ENCODE measurements around the gene ACSM6.
"Not testable (repeated sequence)": the region's sequence is repeated elsewhere in the genome, so short reads cannot be mapped to it uniquely, and the experiment has no call there.

The ACSM6 gene

DNA sequence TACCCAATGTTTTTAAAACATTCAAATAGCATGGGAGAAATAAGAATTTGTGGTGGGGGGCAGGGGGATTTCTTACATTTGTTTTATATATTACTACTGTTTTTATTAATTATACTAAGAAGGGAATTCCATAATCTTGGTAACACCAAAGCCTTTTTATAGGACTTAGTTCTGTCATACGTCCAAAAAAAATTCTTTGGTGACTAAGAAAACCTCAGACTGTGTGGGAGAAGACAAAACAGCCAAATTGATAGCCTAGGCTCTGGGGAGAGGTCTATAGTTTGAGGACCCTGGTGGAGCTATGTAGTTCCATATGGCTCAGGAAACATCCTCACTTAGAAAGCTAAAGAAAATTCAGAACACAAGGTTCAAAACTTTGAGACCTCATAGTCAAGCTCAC lies 23.4 kb downstream of the ACSM6 start:
- no peak for DNase-seq

DNA sequence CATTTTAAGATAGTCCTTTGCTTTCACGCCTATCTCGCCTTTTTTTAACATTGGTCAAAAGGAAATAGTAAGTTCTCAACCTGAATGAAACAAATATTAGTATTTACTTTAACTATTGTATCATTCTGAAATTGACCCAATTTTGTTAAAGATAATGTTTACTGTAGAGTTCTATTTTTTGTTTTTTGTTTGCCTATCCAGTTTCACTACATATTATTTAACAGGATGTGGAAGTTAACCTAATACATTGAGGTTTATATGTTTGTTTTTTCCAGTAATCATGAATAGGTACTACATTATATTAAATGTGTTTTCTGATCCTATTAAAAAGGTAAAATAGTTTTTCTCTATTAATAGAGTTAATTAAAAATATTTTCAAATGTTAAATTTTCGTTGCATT lies 26.5 kb downstream of the ACSM6 start:
- no peak for DNase-seq

GRCh38 chr10:95221124-95221523 lies 27.1 kb downstream of the ACSM6 start:
- DNase-seq: no peak

GRCh38 chr10:95225136-95225535 lies 31.1 kb downstream of the ACSM6 start:
- DNase-seq: no peak

DNA sequence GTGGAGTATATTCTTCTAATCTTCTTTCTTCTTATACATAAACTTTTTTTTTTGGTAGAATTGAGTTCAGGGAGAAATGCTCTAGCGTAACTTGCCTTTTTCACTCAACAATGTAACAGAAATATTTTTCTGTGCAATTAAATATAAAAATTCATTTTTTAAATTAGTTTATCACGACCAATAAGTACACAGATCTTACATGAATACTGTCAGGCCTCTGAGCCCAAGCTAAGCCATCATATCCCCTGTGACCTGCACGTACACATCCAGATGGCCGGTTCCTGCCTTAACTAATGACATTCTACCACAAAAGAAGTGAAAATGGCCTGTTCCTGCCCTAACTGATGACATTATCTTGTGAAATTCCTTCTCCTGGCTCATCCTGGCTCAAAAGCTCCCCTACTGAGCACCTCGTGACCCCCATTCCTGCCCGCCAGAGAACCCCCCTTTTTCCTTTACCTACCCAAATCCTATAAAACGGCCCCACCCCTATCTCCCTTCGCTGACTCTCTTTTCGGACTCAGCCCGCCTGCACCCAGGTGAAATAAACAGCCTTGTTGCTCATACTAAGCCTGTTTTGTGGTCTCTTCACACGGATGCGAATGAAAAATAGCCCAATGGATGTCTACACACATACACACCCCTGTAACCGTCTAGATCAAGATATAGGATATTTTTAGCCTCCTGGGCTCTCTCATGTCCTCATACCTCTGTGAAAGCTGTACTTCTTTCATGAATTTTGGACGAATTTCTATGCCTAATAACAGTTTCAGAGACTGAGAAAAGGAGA lies 35.1 kb downstream of the ACSM6 start:
- DNase-seq: not testable (repeated sequence)

- no peak for DNase-seq
These were observed 35.9 kb downstream of the ACSM6 start for GRCh38 chr10:95229724-95230627.

GRCh38 chr10:95230677-95231586 lies 36.9 kb downstream of the ACSM6 start:
- DNase-seq: not testable (repeated sequence)

DNA sequence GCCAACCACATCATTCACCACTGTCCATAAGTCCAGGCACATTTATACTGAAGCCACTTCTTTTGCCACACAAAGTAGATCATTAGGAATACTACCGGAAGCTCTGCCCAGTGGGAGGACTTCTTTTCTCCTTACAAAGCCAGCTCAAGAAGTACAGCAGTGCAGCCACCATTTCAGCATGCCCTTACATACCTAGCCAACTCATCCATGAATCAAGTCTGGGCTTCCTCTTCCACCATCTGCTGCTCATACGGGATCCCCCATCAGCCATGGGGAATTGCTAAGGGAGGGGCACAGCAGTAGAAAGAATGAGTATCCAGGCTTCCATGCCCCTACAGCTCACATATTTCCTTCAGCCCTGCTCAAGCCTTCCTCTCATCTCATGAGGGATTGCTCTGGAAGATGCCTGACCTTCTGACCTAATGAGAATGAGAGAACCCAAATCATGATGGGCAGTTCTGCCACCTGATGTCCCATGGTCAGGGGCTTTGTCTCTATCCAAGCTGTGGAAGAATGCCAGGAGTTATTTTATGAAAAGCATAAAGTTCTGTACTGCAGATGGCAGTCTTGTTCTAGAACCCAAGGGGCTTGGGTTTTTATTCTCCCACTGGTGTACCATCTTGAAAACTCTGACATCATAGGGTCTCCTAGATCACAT lies 39.5 kb downstream of the ACSM6 start:
- DNase-seq: no peak

GRCh38 chr10:95234951-95235350 lies 40.9 kb downstream of the ACSM6 start:
- DNase-seq: no peak

- DNase-seq: no peak
These were observed 41.6 kb downstream of the ACSM6 start for GRCh38 chr10:95235676-95236067.

GRCh38 chr10:95236068-95236903 lies 42.2 kb downstream of the ACSM6 start:
- DNase-seq: no peak

DNA sequence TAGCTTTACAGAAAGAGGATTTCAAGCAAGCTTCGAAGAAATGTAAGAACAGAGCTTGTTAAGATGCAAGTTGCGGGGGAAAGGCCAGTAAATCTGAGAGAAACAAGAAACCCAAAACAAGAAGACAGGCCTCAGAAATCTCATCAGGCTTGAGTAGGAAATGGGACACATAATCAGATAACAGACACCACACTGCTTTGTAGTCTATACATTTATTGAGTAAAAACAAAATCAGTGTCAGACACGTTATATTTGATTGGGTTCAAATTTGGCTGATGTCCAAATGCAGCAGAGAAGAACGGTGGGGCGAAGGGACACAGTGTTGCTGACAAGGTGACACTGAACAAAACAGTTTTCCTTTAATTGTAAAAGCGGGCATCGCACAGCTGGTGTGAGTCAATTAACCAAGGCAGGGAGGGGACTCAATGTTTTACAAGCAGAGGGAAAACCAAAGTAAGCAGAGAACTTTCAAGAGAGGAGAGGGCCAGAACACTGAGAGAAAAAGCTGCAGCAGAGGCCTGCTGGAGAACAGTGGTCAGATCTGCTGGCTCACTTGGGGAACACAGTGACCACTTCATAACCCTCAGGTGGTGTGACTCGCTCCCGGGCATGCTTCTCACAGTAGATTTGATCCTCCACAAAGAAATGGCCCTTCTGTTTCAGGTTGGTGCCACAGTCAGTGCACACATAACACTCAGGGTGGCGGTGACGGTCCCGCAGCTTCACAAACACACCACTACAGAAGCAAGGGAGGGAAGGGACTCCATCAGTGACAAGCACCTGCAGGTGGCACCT lies 43.5 kb downstream of the ACSM6 start:
- DNase-seq: no peak

- DNase-seq: not testable (repeated sequence)
These were observed 46.1 kb downstream of the ACSM6 start for GRCh38 chr10:95240096-95240495.

DNA sequence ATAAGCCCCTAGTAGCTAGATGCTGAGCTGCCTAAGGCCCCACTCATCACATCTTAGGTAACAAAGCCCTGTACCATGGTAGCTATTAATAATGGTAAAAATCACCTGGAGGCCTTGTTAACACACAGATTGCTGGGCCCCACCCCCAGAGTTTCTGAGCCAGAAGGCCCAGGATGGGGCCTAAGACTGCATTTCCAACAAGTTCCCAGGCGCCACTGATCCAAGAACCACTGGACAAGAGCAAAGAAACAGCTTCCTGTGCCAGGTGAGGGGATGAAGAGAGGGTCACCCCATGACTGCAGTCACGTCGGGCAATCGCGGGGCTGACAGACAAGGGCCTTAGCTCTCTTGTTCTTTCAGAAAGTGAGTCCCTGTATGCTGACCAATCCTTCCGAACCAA lies 46.8 kb downstream of the ACSM6 start:
- DNase-seq: no peak

GRCh38 chr10:95241533-95241932 lies 47.5 kb downstream of the ACSM6 start:
- DNase-seq: no peak

- no peak for DNase-seq
These were observed 48.7 kb downstream of the ACSM6 start for GRCh38 chr10:95242581-95243317.

DNA sequence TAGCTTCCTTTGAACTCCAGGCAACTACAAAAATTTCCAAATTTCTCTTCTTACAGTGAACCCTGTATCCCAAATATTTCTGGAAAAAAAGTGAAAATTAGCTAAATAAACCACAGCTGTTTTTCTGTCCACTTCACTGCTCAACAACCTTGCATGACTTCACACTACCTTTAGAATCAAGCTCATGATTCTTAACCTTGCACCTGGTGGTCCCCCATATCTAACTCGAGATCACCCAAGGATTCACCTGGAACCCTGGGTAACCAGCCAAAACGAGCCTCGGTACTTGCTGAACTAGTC lies 49.2 kb downstream of the ACSM6 start:
- no peak for DNase-seq

DNA sequence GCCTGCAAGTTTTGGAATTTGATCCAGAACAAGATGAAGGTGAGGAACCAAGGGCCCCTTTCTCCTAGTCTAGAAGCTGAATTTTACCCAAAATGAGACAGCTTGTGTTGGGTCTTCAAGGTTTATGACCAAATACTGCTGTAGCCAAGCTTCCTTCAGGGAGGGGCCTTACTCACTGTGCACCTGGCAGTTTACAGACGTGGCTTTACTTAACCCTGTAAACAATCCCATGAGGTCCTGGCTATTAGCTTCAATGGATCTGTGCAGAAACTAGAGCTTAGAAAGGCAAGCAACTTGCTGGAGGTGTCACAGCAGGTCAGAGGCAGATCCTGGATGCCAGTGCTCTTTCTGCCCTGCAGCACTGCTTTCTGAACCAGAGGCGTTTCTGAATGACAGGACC lies 50.1 kb downstream of the ACSM6 start:
- DNase-seq: no peak

- DNase-seq: no peak
These were observed 51.5 kb downstream of the ACSM6 start for GRCh38 chr10:95245425-95246055.

Data from NCI-H1417 treated with DMSO at 0.1 percent for 48 hours (cell line).